ENCODE measurements around the gene RAD23B.

- peak; percentile 59 to 93 (median 88) for TF ChIP-seq CTCF (IDR thresholded peaks at IDR 0.05)
- TF ChIP-seq POLR2A (IDR thresholded peaks at IDR 0.05), result no peak
These were observed 58.0 kb downstream of the RAD23B start for GRCh38 chr9:107340920-107341632.

Measured in Peyer's patch (tissue), 4 donors.